IMR-90 (cell line): Measurements from ENCODE around the gene USP26. TPM values are rescaled to one million over a fixed set of nuclear protein-coding genes. Genes with fewer than 3 reads are reported as not detected.

Source experiments
- ATAC-seq: fragments of 200-7000 bp; cut with Tn5 transposase; 2 replicates; pipeline ENCODE4 v1.9.1; 2020; ENCODE audit warnings: low read depth, mild to moderate bottlenecking, moderate library complexity
- BruUV-seq: library from RNA; stranded (reverse); fragments of 400-500 nt; replicated peaks from 2 replicates; lab custom pipeline; 2021; lab: Mats Ljungman, UMichigan
- CTCF ChIA-PET: fragments of 300-600 bp; formaldehyde crosslinking; extraction: SDS; loops from one replicate; lab custom pipeline; 2021; ENCODE audit warnings: antibody characterized with exemption; lab: Yijun Ruan, JAX
- POLR2A ChIA-PET: fragments of 300-600 bp; sonication (Branson Sonifier 250); formaldehyde crosslinking; loops from one replicate; lab custom pipeline; 2022; ENCODE audit warnings: antibody characterized with exemption; ENCODE audit not compliant: unreplicated experiment; lab: Charles Lee
- DNase-seq: peaks from one replicate; pipeline ENCODE4 v3.0.0; 2013
- H2AFZ ChIP-seq: replicated peaks from 2 replicates; pipeline ENCODE3; 2013; ENCODE audit warnings: low read length, mild to moderate bottlenecking; ENCODE audit not compliant: poor library complexity
- H2AK5ac ChIP-seq: 2 replicates; pipeline ENCODE4 v1.6.1; 2013; ENCODE audit warnings: low read depth, low read length, inconsistent platforms
- H2AK9ac ChIP-seq: replicated peaks from 2 replicates; pipeline ENCODE3; 2013; ENCODE audit warnings: mild to moderate bottlenecking, low read depth, low read length, moderate library complexity; ENCODE audit not compliant: poor library complexity
- H2BK120ac ChIP-seq: 2 replicates; pipeline ENCODE4 v1.6.1; 2013; ENCODE audit warnings: low read depth, low read length, inconsistent platforms
- H2BK15ac ChIP-seq: 3 replicates; pipeline ENCODE4 v1.6.1; 2013; ENCODE audit warnings: low read depth, low read length, inconsistent platforms
- H2BK20ac ChIP-seq: 2 replicates; pipeline ENCODE4 v1.6.1; 2013; ENCODE audit warnings: low read depth, mild to moderate bottlenecking, inconsistent platforms, low read length, moderate library complexity
- H2BK5ac ChIP-seq: 2 replicates; pipeline ENCODE4 v1.6.1; 2013; ENCODE audit warnings: mild to moderate bottlenecking, low read depth, low read length, inconsistent platforms; ENCODE audit not compliant: poor library complexity, severe bottlenecking
- H3K14ac ChIP-seq: replicated peaks from 2 replicates; pipeline ENCODE4 v1.6.1; 2013; ENCODE audit warnings: low read depth, low read length, inconsistent platforms
- H3K18ac ChIP-seq: 2 replicates; pipeline ENCODE4 v1.6.1; 2013; ENCODE audit warnings: low read depth, low read length, control low read depth
- H3K23ac ChIP-seq: 2 replicates; pipeline ENCODE4 v1.6.1; 2013; ENCODE audit warnings: low read depth, low read length, inconsistent platforms
- H3K27ac ChIP-seq: 2 replicates; pipeline ENCODE4 v1.5.1; 2013; ENCODE audit warnings: mild to moderate bottlenecking, control low read depth, low read length; ENCODE audit not compliant: insufficient read depth
- H3K27me3 ChIP-seq: 2 replicates; pipeline ENCODE4 v1.6.1; 2013; ENCODE audit warnings: low read length; ENCODE audit not compliant: control insufficient read depth, insufficient read depth
- H3K36me3 ChIP-seq: 2 replicates; pipeline ENCODE4 v1.6.1; 2013; ENCODE audit warnings: low read length, mixed read lengths; ENCODE audit not compliant: control insufficient read depth, insufficient read depth
- H3K4ac ChIP-seq: 2 replicates; pipeline ENCODE4 v1.6.1; 2013; ENCODE audit warnings: low read depth, low read length, inconsistent platforms
- H3K4me1 ChIP-seq: 2 replicates; pipeline ENCODE4 v1.6.1; 2013; ENCODE audit warnings: low read length, mixed read lengths; ENCODE audit not compliant: control insufficient read depth, insufficient read depth
- H3K4me2 ChIP-seq: 2 replicates; pipeline ENCODE4 v1.6.1; 2013; ENCODE audit warnings: low read depth, mild to moderate bottlenecking, control low read depth, low read length, moderate library complexity
- H3K4me3 ChIP-seq: 2 replicates; pipeline ENCODE4 v1.5.1; 2013; ENCODE audit warnings: low read depth, mild to moderate bottlenecking, control low read depth, low read length, moderate library complexity; ENCODE audit not compliant: insufficient read depth
- H3K56ac ChIP-seq: 2 replicates; pipeline ENCODE4 v1.6.1; 2013; ENCODE audit warnings: low read length, inconsistent platforms; ENCODE audit not compliant: insufficient read depth; ENCODE audit errors: extremely low read depth
- H3K79me1 ChIP-seq, 2 experiments: 2 replicates each; pipeline ENCODE4 v1.6.1; 2013; ENCODE audit warnings: low read length in 2 of 2, inconsistent platforms in 1 of 2, low read depth in 1 of 2
- H3K9ac ChIP-seq: 2 replicates; pipeline ENCODE4 v1.6.1; 2013; ENCODE audit warnings: low read depth, low read length, control low read depth
- H3K9me1 ChIP-seq: 2 replicates; pipeline ENCODE4 v1.6.1; 2013; ENCODE audit warnings: low read length, inconsistent platforms; ENCODE audit not compliant: insufficient read depth
- H3K9me3 ChIP-seq: 2 replicates; pipeline ENCODE4 v1.6.1; 2013; ENCODE audit warnings: low read length; ENCODE audit not compliant: control insufficient read depth, insufficient read depth
- H4K20me1 ChIP-seq: 2 replicates; pipeline ENCODE4 v1.6.1; 2013; ENCODE audit warnings: low read length, inconsistent platforms; ENCODE audit not compliant: insufficient read depth
- H4K5ac ChIP-seq: 2 replicates; pipeline ENCODE4 v1.6.1; 2013; ENCODE audit warnings: mild to moderate bottlenecking, low read depth, low read length, control low read depth
- H4K8ac ChIP-seq, 2 experiments: 2 replicates each; pipeline ENCODE4 v1.6.1; 2013; ENCODE audit warnings: low read depth in 2 of 2, low read length in 2 of 2, control low read depth in 1 of 2, inconsistent platforms in 1 of 2
- H4K91ac ChIP-seq: 2 replicates; pipeline ENCODE4 v1.6.1; 2013; ENCODE audit warnings: low read depth, low read length, inconsistent platforms; ENCODE audit not compliant: insufficient read depth
- BHLHE40 ChIP-seq: fragments of 150-350 bp; IDR thresholded peaks from 2 replicates; pipeline ENCODE4 v1.6.1; 2016; ENCODE audit warnings: mild to moderate bottlenecking, low read depth, low read length
- CEBPB ChIP-seq: IDR thresholded peaks from 2 replicates; pipeline ENCODE4 v1.6.1; 2012; ENCODE audit warnings: low read depth, low read length, improper control_type of control experiment
- CHD1 ChIP-seq: IDR thresholded peaks from 2 replicates; pipeline ENCODE4 v1.6.1; 2012; ENCODE audit warnings: low read depth, low read length, improper control_type of control experiment
- ELK1 ChIP-seq: fragments of 150-350 bp; IDR thresholded peaks from 2 replicates; pipeline ENCODE4 v1.6.1; 2016; ENCODE audit warnings: low read depth, mild to moderate bottlenecking, low read length, moderate library complexity, borderline replicate concordance
- FOS ChIP-seq: fragments of 150-350 bp; IDR thresholded peaks from 2 replicates; pipeline ENCODE4 v1.6.1; 2016; ENCODE audit warnings: low read depth, low read length
- MAFK ChIP-seq: IDR thresholded peaks from 2 replicates; pipeline ENCODE4 v1.6.1; 2012; ENCODE audit warnings: low read depth, low read length, improper control_type of control experiment
- MAZ ChIP-seq: IDR thresholded peaks from 2 replicates; pipeline ENCODE4 v1.6.1; 2012; ENCODE audit warnings: low read depth, mild to moderate bottlenecking, low read length, improper control_type of control experiment, moderate library complexity, borderline replicate concordance
- MXI1 ChIP-seq: IDR thresholded peaks from 2 replicates; pipeline ENCODE4 v1.6.1; 2012; ENCODE audit warnings: low read depth, mild to moderate bottlenecking, low read length, moderate library complexity, borderline replicate concordance
- NFE2L2 ChIP-seq: fragments of 150-350 bp; IDR thresholded peaks from 2 replicates; pipeline ENCODE4 v1.6.1; 2016; ENCODE audit warnings: low read depth, mild to moderate bottlenecking, low read length
- POLR2A ChIP-seq: IDR thresholded peaks from 2 replicates; pipeline ENCODE4 v1.6.1; 2012; ENCODE audit warnings: mild to moderate bottlenecking, low read depth, low read length
- RAD21 ChIP-seq: IDR thresholded peaks from 2 replicates; pipeline ENCODE4 v1.6.1; 2012; ENCODE audit warnings: low read length, improper control_type of control experiment
- RCOR1 ChIP-seq: IDR thresholded peaks from 2 replicates; pipeline ENCODE4 v1.6.1; 2012; ENCODE audit warnings: mild to moderate bottlenecking, low read length, improper control_type of control experiment; ENCODE audit not compliant: insufficient replicate concordance
- RFX5 ChIP-seq: IDR thresholded peaks from 2 replicates; pipeline ENCODE4 v1.8.0; 2012; ENCODE audit warnings: low read depth, mild to moderate bottlenecking, low read length, moderate library complexity
- SMC3 ChIP-seq: fragments of 150-350 bp; IDR thresholded peaks from 2 replicates; pipeline ENCODE4 v1.6.1; 2016; ENCODE audit warnings: low read depth, mild to moderate bottlenecking, antibody characterized with exemption, low read length, moderate library complexity
- WGBS, 2 experiments: methylation state at CpG; one replicate each; pipeline versions ENCODE4 v1.1.5 to v1.1.7; 2013; ENCODE audit warnings: missing lambda C conversion rate in 2 of 2; ENCODE audit not compliant: insufficient read length in 1 of 2; ENCODE audit errors: extremely low coverage in 2 of 2; 5-methylcytosine and 5-hydroxymethylcytosine counted together
- dilution Hi-C: fragments of 300-500 bp; cut with HindIII; formaldehyde crosslinking; loops from one replicate; pipeline ENCODE4 v1.14.3; 2018; ENCODE audit warnings: low sequenced_read_pairs; ENCODE audit not compliant: unreplicated experiment
- in situ Hi-C: fragments of 300-500 bp; cut with MboI; formaldehyde crosslinking; loops from 3 replicates; pipeline ENCODE4 v1.14.3; 2019; ENCODE audit warnings: low sequenced_read_pairs, inconsistent platforms, mixed read lengths
- intact Hi-C: fragments of 100-400 bp; cut with micrococcal nuclease; formaldehyde crosslinking; loops from 2 replicates; pipeline ENCODE4 v1.10.0; 2022
- polyA plus RNA-seq, 3 experiments: library from polyadenylated mRNA; depleted of rRNA; stranded (reverse); fragments of >200 nt; gene quantifications; 2 replicates each; pipeline ENCODE4 v1.2.3, GENCODE V29; 2012; ENCODE audit warnings: low replicate concordance in 1 of 3
- total RNA-seq: library from RNA; depleted of rRNA; stranded (reverse); fragments of >200 nt; gene quantifications from 2 replicates; pipeline ENCODE4 v1.2.3, GENCODE V29; 2012
- TF ChIP-seq, protein P1 (sequence below): fragments of 150-350 bp; IDR thresholded peaks from 2 replicates; pipeline ENCODE4 v1.6.1; 2017; ENCODE audit warnings: mild to moderate bottlenecking, antibody characterized with exemption, low read length, low read depth
- TF ChIP-seq, protein P2 (sequence below): conservative IDR thresholded peaks from 2 replicates; pipeline ENCODE4 v1.5.1; 2012; ENCODE audit warnings: mild to moderate bottlenecking, low read depth, low read length, improper control_type of control experiment

The USP26 gene
- total and polyA plus RNA-seq, 2 of the 4 experiments (the other 2 are of a cell fraction): not detected

DNA sequence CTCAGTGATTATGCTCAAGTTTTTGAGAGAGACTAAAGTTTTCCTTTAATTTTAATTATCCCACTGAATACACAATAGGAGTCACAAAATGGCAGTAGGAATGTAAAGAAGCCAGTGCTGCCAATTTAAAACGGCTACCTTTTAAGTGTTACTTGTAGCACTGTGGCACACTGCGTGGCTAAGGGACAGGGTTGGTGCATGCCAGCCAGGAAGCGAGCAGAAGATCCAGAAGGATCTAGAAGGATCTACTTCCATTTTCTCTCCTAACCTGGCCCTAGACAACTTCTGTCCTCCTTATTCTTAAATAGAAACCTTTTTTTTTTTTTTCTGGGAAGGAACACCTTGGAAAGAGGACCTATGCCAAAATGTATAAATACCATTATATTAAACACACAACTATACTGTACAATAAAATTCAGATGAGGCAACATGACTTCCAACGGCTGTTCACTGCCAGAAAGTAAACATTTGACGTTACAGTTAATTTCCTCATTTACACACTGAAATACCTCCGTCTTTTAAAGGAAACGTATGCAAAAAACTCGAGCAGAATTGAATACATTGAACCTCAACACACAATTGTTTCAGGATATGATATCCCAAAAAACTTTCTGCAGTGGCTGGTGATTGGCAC, 2.7 kb downstream of the USP26 start:
- WGBS, 2 experiments: 20% methylated on average over 1 of the region's 8 CpGs; no CpG with 5 or more reads in 1 of the 2 experiments
- Histone ChIP-seq H3K18ac (no peak overlapping the region), H3K4ac (no peak overlapping the region), H3K36me3 (no peaks in the 10 kb centered on the region), H2AFZ (no peak overlapping the region), H2BK5ac (no peak overlapping the region), H2AK9ac (no peak overlapping the region), H4K8ac (no peak overlapping the region), H3K27ac (no peak overlapping the region), H2BK15ac (no peak overlapping the region), H2AK5ac (no peak overlapping the region), H3K4me1 (no peaks in the 10 kb centered on the region), H3K4me3 (no peak overlapping the region), H3K14ac (no peak overlapping the region), H2BK20ac (no peak overlapping the region), H3K9ac (no peak overlapping the region), H4K91ac (no peak overlapping the region), H3K4me2 (no peak overlapping the region), H3K56ac (no peak overlapping the region), H3K9me3 (no peaks in the 10 kb centered on the region), H4K5ac (no peak overlapping the region), H4K20me1 (no peaks in the 10 kb centered on the region), H3K79me1 (no peaks in the 10 kb centered on the region), H3K27me3 (no peaks in the 10 kb centered on the region), H3K9me1 (no peaks in the 10 kb centered on the region), H2BK120ac (no peak overlapping the region), H3K23ac (no peak overlapping the region)
- DNase-seq (no peak), ATAC-seq (no peak)
- in situ Hi-C loops (no loop called here), intact Hi-C loops (no loop called here), dilution Hi-C loops (no loop called here)
- no TSS peak for BruUV-seq
- TF ChIP-seq RAD21 (no peak), MXI1 (no peak), MAFK (no peak), MAZ (no peak), RFX5 (no peak), POLR2A (no peak), CEBPB (no peak), BHLHE40 (no peak), SMC3 (no peak), ELK1 (no peak), NFE2L2 (no peak), FOS (no peak), RCOR1 (no peak), CHD1 (no peak)
- TF ChIP-seq, protein P1, sequence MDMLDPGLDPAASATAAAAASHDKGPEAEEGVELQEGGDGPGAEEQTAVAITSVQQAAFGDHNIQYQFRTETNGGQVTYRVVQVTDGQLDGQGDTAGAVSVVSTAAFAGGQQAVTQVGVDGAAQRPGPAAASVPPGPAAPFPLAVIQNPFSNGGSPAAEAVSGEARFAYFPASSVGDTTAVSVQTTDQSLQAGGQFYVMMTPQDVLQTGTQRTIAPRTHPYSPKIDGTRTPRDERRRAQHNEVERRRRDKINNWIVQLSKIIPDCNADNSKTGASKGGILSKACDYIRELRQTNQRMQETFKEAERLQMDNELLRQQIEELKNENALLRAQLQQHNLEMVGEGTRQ: no peak
- TF ChIP-seq, protein P2, sequence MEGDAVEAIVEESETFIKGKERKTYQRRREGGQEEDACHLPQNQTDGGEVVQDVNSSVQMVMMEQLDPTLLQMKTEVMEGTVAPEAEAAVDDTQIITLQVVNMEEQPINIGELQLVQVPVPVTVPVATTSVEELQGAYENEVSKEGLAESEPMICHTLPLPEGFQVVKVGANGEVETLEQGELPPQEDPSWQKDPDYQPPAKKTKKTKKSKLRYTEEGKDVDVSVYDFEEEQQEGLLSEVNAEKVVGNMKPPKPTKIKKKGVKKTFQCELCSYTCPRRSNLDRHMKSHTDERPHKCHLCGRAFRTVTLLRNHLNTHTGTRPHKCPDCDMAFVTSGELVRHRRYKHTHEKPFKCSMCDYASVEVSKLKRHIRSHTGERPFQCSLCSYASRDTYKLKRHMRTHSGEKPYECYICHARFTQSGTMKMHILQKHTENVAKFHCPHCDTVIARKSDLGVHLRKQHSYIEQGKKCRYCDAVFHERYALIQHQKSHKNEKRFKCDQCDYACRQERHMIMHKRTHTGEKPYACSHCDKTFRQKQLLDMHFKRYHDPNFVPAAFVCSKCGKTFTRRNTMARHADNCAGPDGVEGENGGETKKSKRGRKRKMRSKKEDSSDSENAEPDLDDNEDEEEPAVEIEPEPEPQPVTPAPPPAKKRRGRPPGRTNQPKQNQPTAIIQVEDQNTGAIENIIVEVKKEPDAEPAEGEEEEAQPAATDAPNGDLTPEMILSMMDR: no peak
- ChIA-PET CTCF (no interaction called here), POLR2A (no interaction called here)
